Measurements from ENCODE around the gene CCN2.

CCN2 gene, protein sequence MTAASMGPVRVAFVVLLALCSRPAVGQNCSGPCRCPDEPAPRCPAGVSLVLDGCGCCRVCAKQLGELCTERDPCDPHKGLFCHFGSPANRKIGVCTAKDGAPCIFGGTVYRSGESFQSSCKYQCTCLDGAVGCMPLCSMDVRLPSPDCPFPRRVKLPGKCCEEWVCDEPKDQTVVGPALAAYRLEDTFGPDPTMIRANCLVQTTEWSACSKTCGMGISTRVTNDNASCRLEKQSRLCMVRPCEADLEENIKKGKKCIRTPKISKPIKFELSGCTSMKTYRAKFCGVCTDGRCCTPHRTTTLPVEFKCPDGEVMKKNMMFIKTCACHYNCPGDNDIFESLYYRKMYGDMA

DNA sequence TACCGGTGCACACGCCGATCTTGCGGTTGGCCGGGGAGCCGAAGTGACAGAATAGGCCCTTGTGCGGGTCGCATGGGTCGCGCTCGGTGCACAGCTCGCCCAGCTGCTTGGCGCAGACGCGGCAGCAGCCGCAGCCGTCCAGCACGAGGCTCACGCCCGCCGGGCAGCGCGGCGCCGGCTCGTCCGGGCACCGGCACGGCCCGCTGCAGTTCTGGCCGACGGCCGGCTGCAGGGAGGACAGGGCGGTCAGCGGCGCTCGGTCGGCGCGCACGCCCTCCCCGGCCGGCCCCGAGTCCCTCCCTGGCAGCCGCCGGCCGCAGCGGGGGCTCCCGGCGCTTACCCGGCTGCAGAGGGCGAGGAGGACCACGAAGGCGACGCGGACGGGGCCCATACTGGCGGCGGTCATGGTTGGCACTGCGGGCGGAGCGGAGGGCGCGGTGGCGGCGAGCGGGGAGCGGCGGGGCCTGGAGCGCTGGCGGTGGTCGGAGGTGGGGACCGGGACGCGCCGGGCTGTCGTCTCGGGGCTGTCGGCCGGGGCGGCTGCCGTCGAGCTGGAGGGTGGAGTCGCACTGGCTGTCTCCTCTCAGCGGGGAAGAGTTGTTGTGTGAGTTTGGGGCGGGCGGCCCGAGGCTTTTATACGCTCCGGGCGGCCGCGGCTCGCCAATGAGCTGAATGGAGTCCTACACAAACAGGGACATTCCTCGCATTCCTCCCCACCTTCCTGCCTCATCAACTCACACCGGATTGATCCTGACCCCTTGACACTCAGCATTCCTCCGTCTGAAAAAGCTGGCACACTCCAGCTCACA, at the start of gene CCN2:
TSS of gene CCN2 (minus strand) at position 606 of the 809 bp plus-strand sequence. CDS start at position 406, 200 bp downstream.
- peak; percentile 34 for DNase-seq (ENCODE audit: low spot score)

DNA sequence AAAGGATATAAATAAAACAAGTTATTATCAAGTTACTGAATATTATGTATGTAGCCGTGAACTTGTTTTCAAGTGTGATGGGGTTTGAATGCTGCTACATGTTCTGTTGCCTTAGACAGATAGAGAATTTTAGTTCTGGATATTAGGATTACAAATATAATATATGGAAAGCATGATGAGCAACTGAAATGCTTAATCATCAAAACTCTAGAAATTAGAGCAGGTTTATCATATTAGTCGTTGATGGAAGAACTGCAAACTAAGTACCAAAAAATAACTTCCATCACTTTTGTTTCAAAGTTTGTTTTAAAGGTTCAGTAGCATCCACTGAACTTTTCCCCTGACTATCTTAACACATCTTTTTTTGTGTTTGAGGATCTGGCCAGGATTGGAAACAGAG, 49.1 kb upstream of the CCN2 start:
- no peak for DNase-seq (ENCODE audit: low spot score)

DNA sequence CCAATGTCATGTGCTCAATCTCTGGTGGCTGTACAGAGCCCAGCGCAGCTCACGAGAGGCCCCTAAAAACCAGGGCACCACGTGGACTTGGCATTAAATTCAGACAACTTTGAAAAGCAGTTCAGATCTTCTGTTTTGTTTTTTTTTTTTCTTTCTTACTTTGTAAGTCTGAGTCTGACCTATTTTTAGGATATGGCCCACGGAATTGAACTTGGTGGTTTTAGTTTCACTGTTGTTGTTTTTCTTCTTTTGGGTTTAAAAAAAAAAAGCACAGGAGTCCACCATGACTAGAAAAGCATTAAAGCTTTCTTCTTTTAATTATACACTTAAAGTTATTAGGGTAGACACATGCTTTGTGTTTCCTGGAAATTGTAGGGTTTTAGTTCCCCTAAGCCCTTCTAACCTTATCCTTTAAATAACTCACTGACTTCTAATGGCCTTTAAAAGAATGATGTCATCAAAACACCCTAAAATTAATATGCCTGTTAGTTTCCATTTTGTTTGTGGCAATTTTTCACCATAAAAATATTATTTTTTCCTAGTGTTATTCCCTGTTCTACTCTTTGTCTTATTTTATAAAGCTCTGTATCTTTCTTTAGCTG, 48.5 kb upstream of the CCN2 start:
- no peak for DNase-seq (ENCODE audit: low spot score)

DNA sequence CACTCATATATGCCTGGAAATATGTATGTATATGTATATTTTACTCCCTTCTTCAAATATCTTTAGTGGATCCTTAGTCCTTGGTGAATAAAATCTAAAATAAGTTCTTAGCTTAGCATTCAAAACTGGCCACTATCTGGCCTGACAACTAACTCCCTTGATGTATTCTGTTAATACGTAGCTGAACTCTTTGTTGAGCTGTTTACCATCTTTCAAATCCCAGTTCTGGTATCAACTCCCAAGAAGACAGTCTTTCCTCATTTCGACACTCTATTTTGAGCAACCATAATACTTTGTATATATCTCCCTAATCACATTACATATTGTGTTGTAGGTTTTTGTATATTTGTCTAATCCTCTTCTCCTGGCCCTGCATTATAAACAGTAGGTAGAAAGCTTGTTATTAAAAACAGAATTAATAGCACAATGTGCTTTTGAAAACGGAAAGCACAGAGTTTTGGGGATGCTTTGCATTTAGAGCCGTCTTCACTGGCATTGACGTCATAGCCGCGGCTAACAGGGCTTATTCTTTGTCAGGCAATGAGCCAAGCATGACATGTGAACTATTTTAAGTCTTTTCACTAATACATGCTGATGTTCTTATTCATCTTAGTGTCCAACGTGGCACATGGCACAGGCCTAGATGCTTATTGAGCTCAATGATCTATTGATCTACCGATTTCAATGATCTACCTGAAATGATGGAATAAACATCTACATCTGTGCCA, 47.2 kb upstream of the CCN2 start:
- no peak for DNase-seq (ENCODE audit: low spot score)

DNA sequence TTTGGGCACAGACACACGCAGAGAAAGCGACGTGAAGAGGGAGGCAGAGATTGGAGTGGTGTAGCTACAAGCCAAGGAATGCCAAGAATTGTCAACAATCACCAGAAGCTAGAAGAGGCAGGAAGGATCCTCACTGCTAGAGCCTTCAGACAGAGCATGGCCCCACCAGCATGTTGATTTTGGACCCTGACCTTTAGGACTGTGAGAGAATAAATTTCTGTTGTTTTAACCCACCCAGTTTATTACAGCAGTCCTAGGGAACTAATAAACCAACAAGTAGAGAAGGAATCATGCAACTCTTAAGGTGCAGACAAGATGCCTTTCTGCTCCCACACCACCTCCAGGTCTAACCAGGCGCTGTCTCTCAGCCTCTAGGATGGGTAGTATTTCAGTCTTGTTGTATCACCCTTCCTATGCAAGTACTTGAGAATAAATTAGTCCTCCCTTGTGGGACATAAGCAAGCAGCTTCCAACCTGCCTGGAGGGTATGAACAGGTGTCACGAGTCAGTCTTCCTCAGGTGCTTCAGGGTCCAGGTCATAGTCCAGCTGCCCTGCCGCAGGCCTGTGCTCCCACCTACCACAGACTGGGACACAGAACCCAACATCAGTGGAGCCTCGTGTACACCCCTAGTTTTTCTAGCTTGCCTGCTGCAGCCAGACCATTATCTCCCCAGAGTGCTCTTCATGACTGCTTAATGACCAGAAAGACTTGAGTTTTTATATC, 46.4 kb upstream of the CCN2 start:
- DNase-seq (ENCODE audit: low spot score): no peak

DNA sequence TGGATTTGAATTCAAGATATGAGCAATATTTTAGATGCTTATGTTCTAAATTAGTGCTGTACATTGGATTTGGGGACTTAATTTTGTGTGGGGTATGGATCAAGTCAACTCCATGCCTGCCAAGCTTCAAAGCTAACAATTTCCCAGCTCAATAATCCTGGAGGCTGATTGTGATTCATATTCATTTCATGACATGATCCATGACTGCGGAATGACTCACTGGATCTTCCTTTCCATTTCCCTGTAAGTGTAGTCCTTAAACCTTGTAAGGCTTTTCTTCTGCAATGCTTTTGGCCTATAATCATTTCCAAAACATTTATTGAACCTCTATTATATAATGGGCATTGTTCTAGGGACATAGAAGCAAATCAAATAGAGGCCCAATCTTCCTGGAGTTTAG, 44.7 kb upstream of the CCN2 start:
- no peak for DNase-seq (ENCODE audit: low spot score)

DNA sequence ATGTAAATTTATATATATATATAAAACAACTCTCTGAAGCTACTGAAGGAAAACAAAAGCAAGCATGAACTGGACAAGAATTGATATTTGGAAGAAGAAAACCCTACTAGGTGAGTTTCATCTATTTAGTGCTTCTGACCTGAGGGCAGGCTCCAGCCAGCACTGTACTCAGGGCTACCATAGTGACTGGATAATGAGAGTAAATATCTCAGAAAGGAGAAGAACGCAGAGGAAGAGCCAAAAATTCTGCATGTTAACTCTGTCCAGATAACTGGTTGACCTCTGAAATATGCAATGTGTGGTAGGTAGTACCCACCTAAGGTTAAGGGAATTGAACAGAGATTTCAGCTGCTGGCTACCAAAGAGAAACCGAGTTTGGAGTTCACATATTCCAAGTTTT, 41.4 kb upstream of the CCN2 start:
- no peak for DNase-seq (ENCODE audit: low spot score)

DNA sequence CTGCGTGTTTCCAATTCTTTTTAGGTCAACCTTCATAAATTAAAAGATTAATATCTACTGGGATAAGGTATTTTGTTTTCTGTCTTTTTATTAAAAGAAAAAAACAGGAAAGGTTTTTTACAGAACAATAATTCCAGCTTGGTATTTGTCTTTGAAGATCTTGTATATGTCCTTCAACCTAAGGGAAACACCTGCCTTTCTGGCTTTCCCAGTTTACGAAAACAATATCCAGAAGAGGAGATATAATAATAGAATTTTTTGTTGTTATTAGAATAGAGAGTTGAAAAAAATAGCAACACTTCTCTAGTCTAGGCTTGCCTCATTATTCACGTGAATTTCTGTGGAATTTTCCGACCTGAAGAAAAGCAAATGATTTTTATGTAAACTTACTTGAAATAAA, 37.9 kb upstream of the CCN2 start:
- no peak for DNase-seq (ENCODE audit: low spot score)

DNA sequence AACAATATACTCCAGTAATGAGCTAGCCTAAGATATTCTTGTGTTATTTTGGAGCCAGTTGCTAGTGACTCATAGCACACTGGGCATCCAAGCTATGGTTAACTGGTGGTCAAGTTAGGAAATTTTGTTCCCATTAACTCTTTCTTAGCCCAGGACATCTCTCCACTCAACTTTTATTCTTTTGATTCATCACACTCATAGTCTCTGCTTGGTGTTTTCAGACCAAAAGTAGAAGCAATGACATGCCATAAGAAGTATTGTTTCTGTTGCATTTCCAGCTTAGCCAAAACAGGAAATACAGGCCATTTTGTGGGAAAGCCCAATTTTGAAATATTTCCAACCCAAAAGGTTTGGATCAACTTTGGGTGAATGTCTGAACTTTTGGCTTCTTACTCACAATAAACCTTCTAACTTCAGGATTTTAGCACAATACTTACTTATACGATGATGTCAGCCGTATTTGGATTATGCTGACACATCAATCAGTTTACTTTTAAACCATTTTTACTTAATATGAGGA, 31.6 kb upstream of the CCN2 start:
- DNase-seq (ENCODE audit: low spot score): no peak

DNA sequence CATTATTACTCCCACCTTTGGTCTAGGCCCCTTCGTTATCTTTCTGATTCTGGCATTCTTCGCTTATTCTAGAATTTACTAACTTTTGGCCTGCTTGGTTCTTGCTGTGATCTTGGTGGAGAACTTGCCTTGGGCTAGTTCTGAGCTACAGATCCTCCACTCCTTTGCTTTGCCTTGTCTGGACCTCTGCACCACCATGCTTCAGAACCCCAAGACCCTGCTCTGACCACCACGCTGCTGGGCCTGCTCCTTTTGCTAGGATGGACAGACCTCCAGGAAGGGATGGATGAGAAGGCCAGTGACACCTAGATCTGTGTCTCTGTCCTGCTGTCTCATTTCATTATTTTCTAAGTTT, 30.4 kb upstream of the CCN2 start:
- no peak for DNase-seq (ENCODE audit: low spot score)

DNA sequence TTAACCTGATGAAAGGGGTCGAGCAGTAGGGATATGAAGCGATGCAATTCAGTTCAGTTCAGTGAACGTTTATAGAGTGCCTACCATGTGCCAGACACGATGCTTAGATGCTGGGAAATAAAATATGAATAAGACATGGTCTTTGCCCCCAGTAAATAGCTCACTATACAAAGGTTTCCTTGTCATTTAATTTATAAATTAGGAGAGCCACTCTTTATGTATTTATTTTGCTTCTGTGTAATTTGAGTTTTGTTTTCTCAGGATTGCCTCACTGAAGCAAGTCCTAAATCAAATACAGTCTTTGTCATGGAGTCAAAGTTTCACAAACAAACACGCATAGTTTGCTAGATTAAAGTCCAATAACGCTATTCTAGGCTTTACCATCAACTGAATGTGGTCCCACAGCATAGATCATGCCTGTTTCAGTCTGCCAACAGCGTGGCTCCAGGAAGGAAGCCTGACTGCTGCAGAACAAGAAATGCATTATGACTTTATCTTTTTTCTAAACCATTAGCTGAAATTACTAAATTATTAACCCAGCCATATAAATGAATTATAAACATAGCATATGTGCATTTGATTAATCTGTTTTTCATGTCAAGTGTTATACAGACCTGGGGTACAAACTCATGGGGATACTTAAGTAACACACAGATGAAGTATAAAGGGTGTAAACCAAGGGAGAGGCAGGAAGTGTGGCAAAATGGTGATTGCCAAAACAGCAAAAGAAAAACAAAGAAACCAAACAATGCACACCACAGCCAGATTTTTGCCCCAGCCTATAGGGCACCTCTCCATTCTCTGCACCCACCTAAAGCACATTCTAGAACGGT, 29.8 kb upstream of the CCN2 start:
- DNase-seq (ENCODE audit: low spot score): no peak

DNA sequence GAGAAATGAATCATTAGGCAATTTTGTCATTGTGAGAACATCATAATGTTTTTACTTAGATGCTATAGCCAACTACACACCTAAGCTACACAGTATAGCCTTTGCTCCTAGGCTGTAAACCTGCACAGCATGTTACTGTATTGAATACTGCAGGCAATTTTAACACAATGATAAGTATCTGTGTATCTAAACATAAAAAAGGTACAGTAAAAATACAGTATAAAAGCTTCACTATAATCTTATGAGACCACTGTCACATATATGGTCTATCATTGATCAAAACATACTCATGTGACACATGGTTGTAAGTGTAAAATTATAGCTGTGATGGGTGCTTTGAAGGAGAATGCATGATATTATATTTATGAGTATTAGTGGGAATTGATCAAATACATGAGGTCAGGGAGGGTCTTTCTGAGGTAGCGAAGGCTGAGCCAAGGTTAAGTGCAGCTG, 29.2 kb upstream of the CCN2 start:
- no peak for DNase-seq (ENCODE audit: low spot score)

DNA sequence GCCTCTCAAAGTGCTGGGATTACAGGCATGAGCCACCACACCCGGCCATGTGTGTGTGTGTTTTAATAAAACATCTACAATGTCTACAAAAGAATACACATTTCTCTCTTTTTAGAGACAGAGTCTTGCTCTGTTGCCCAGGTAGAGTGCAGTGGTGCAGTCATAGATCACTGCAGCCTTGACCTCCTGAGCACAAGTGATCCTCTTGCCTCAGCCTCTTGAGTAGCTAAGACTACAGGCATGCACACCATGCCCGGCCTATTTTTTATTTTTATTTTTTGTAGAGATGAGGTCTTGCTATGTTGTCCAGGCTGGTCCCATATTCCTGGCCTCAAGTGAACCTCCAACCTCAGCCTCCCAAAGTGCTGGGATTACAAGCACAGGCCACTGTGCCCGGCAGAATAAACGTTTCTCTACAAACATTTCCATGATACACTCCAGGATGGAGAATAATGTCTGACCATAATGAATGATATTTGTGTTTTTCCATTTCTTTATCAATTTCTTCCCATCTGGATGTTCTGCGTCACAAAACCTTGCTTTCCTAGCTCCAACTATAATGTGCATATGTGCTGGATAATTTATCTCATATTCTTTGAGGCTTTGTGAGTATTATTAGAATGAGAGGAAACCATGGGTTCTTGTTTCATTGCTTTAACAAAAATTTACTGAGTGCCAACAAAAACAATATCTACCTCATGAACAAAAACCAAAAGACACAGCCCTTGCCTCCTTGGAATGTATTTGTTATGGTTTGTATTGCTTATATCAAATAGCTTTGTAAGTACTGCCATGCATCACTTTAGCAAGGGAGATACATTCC, 28.6 kb upstream of the CCN2 start:
- no peak for DNase-seq (ENCODE audit: low spot score)

DNA sequence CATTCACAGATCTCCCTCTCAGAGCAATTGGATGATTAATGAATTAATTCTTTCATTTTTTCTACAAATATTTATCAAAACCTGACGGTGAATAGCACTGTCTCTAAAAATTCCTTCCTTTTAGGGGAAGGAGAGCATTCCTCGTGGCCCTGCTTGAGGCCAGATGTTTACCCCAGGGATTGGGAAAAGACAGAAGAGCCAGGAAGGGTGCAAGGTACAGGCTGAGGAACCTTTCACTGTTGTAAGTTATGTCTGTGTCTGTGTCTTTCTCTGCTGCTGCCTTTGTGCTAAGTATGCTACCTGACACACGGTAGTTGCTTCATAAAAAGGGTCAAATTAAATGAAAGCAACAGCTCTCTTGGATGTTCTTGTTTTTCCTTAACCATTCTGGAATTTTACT, 27.4 kb upstream of the CCN2 start:
- no peak for DNase-seq (ENCODE audit: low spot score)

DNA sequence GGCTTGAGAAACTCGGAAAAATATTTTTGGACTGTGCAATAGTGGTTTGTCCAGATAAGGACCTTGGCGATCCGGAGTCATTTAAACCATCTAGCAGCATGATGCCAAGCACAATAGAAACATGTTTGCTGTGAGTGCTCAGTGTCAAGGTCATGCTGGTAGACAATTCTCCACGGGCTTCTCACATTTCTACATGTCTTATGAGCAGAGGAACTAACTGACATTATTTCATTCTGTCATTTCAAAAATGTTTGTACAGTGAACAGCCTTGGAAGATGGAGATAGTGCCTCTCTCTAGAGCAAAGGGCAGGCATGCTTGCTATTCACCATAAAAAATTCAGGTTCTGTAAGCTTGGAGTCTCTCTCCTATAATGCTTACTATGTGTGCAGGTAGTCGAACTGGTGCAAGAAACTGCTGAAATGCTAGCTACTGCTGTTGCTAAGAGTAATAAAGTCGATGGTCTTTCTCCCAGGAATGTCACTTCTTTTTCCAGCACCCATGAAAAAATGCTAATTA, 25.4 kb upstream of the CCN2 start:
- no peak for DNase-seq (ENCODE audit: low spot score)

DNA sequence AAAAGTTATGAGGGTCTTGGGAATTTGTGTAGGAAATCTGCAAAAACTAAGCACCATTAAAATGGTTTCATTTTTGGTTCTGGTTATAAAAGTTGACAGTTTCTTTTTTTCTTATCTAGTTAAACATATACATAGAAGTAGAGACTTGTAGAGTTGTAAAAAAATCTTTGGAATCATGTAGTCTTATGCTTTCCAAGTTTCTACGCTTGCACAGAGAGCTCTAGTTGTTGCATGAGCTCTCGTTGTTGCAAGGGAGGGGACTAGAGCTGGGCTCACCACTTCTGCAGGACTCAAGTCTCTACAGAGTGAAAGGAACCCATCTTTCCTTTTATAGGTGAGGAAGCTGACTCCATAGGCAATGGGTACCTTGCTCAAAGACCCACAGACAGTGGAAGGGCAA, 21.6 kb upstream of the CCN2 start:
- DNase-seq (ENCODE audit: low spot score): no peak

DNA sequence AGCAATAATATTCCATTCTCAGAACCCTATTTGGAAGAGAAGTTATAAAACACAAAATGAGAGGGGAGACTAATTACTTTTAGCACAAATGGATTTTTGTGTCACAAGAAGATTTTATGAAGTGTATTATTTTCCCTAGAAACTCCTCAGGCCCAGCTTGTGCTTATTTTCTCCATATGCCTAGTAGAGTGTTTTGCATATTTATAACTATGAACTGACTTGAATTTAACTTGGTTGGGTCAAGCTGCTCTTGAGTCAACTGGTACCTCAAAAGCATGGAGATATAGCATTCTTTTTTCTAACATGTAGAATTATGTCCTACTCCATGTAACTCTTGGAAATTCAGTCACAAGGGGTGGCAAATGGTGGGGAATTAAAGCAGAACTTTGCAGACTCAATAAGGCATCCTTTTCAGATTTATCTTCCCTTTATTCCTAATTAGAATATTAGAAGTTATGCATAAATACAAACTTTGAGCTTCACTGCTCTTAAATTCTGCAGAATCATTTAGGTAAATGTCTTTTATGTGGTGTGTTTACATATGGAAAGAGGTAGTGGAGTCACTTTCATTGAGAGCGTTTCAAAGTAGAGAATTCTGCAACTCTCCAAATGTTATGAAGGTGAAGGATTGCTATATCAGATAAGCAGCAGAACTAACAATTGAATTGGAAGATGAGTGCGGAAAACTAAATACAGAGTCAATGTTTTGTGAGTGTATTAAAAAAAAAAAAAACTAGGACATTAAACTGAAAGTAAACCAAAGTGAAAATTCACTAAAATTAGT, 19.1 kb upstream of the CCN2 start:
- no peak for DNase-seq (ENCODE audit: low spot score)

DNA sequence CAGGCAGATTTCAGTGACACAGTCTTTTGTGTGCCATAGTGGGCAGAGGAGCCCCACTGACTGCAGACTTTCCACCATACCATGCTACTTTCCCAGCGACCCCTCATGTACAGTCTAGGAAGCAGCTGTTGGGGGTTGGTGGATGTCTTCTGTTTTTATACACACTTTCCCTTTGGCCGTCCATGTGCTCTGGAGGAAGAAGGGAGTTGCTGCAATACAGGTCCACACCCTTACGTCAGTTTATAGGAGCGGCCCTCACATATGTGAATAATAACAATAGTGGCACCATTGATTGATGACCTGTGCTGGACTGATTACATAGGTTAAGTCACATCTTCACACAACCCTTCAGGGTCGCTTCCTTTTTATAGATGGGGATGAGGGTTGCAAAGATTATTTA, 17.5 kb upstream of the CCN2 start:
- no peak for DNase-seq (ENCODE audit: low spot score)

DNA sequence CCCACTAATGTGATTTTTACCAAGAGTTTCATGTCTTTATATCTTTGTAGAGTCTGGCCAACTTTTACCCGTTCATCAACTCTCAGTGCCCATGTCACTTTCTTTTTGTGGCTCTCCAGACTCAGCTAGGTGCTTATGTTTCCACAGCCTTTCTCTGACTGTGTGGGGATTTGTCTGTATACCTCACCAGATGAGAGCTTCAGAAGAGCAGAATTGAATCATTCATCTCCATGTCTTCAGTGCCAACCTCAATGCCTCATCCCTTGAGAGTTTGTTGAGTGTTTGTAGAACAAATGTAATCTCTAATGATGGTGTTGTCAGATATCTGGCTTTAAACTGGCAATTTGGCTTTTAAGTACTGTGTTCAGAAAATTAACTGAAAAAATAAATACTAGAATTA, 16.8 kb upstream of the CCN2 start:
- no peak for DNase-seq (ENCODE audit: low spot score)

Data from putamen (tissue), 1 donor.